Large intestine (tissue), 3 donors: ENCODE measurements around the gene CEACAM20. TPM values are rescaled to one million over a fixed set of nuclear protein-coding genes. Genes with fewer than 3 reads are reported as not detected.
"Not testable (repeated sequence)": the region's sequence is repeated elsewhere in the genome, so short reads cannot be mapped to it uniquely, and the experiment has no call there.

Experiments
- DNase-seq, 2 donors: peaks; one replicate each; pipeline versions ENCODE4 v3.0.0 to v3.0.0-alpha.2; 2013
- H3K27ac ChIP-seq: one replicate; pipeline ENCODE4 v1.5.1; 2013; ENCODE audit warnings: low read length
- H3K27me3 ChIP-seq: 2 replicates; pipeline ENCODE4 v1.6.1; 2013; ENCODE audit warnings: low read length; ENCODE audit not compliant: control insufficient read depth, insufficient read depth
- H3K36me3 ChIP-seq: 2 replicates; pipeline ENCODE4 v1.6.1; 2013; ENCODE audit warnings: low read length; ENCODE audit not compliant: control insufficient read depth, insufficient read depth
- H3K4me1 ChIP-seq: one replicate; pipeline ENCODE4 v1.6.1; 2013; ENCODE audit warnings: low read length; ENCODE audit not compliant: control insufficient read depth, insufficient read depth
- H3K4me3 ChIP-seq: one replicate; pipeline ENCODE4 v1.5.1; 2013; ENCODE audit warnings: low read length
- H3K9me3 ChIP-seq: one replicate; pipeline ENCODE4 v1.6.1; 2013; ENCODE audit warnings: mild to moderate bottlenecking, low read depth, low read length, moderate library complexity; ENCODE audit not compliant: control insufficient read depth
- WGBS: methylation state at CpG from one replicate; pipeline ENCODE4 v1.1.5; 2013; ENCODE audit warnings: low lambda C conversion rate; ENCODE audit not compliant: insufficient coverage; 5-methylcytosine and 5-hydroxymethylcytosine counted together
- polyA plus RNA-seq: library from polyadenylated mRNA; unstranded; fragments of 120-200 nt; gene quantifications from one replicate; pipeline ENCODE4 v1.2.1, GENCODE V29; 2013

Gene CEACAM20
- polyA plus RNA-seq, 1 donor, result 2.6 TPM

- WGBS, result 96% methylated on average over 36 of the region's 37 CpGs
- H3K27me3 ChIP-seq, H3K4me1 ChIP-seq, H3K9me3 ChIP-seq, H3K27ac ChIP-seq, H3K36me3 ChIP-seq, H3K4me3 ChIP-seq, DNase-seq: not testable (repeated sequence)
These were observed 21.5 kb upstream of the CEACAM20 start for GRCh38 chr19:44550976-44551375.

DNA sequence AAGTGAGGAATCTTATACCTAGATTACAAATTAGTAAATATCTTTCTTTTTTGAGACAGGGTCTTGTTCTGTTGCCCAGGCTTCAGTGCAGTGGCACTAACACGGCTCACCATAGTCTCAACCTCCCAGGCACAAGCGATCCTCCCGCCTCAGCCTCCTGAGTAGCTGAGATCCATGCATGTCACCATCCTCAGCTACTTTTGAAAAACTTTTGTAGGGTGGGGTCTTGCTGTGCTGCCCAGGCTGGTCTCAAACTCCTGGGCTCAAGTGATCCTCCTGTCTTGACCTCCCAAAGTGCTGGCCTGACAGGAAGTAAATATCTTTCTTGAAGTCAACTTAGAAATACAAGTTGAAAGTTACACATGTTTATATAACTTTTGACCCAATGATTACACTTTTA lies 20.0 kb upstream of the CEACAM20 start:
- H3K27me3 ChIP-seq, result no peaks in the 10 kb centered on the region
- H3K4me3 ChIP-seq, result no peak overlapping the region
- H3K36me3 ChIP-seq, result no peaks in the 10 kb centered on the region
- no peak overlapping the region for H3K27ac ChIP-seq
- no peaks in the 10 kb centered on the region for H3K9me3 ChIP-seq
- no CpG with 5 or more reads among the region's 3 CpGs for WGBS
- DNase-seq, result no peak
- no peaks in the 10 kb centered on the region for H3K4me1 ChIP-seq

DNA sequence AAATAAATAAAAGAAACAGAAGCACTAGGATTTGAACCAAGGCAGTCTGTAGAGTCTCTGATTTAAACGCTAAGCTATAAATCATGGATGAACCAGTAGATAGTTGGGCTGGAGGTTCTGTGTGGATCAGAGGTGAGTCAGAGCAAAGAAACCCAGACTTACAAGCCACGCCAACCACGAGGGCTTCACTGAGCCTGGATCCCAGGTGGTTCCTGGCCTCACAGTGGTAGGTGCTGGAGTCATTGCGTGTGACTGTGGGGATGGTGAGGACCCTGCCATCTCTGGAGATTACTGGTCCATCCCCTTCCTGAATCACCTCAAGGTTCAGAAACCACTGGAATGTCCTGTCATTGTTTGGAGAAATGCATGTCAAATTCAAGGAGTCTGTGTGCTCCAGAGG lies 19.3 kb upstream of the CEACAM20 start:
- WGBS, result 100% methylated on average over 1 of the region's 4 CpGs
- no peak for DNase-seq

GRCh38 chr19:44544031-44544430 lies 14.6 kb upstream of the CEACAM20 start:
- Histone ChIP-seq H3K4me1 (no peaks in the 10 kb centered on the region), H3K36me3 (no peaks in the 10 kb centered on the region), H3K27ac (no peak overlapping the region), H3K4me3 (no peak overlapping the region), H3K9me3 (no peaks in the 10 kb centered on the region), H3K27me3 (no peaks in the 10 kb centered on the region)
- DNase-seq, result no peak
- WGBS, result 77% methylated on average over 2 of the region's 2 CpGs

More for the DNA sequence above, 19.3 kb upstream of the CEACAM20 start:
- no peak overlapping the region for H3K27ac ChIP-seq
- no peak overlapping the region for H3K4me3 ChIP-seq
- H3K27me3 ChIP-seq, result no peaks in the 10 kb centered on the region
- no peaks in the 10 kb centered on the region for H3K36me3 ChIP-seq
- no peaks in the 10 kb centered on the region for H3K9me3 ChIP-seq
- no peaks in the 10 kb centered on the region for H3K4me1 ChIP-seq

DNA sequence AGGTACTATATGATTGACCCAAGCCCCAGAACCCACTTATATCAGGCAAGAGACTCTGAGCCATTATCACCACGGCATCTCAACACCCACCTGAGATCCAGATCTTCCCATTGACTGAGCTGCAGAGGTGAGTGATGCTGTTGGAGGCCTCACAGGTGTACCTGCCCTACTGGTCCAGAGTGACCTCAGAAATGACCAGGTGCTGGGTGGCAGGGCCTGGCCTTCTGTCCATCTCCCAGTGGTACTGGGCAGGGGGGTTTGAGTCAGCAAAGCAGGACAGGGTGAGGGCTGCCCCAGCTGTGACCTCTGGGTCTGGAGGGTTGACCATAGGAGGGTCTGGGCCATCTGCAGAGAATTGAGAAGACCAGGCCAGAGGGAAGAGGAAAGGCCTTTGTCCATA lies 13.2 kb upstream of the CEACAM20 start:
- no CpG with 5 or more reads among the region's 1 CpG for WGBS
- no peak for DNase-seq
- H3K27ac ChIP-seq, result no peak overlapping the region
- H3K9me3 ChIP-seq, result no peaks in the 10 kb centered on the region
- H3K36me3 ChIP-seq, result no peaks in the 10 kb centered on the region
- no peaks in the 10 kb centered on the region for H3K4me1 ChIP-seq
- H3K4me3 ChIP-seq, result no peak overlapping the region
- no peaks in the 10 kb centered on the region for H3K27me3 ChIP-seq

DNA sequence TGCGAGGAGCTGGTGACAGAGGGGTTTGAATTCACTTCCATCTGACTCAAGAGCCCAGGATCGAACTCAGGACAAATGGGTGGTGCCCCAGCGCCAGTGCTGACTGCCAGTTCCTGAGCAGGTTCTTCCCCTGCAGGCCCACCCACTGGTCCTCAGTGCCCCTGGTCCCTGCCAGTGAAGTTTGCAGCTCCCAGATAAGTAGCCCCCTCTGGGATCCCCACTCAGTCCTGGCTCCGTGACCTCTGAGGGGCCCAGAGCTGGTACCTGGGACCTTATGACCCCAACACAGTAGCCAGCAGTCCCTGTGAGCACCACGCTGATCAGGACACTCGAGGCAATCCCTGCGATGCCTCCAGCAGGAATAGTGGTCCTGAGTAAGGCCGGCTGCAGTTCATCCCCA lies 11.3 kb upstream of the CEACAM20 start:
- H3K4me1 ChIP-seq, result no peaks in the 10 kb centered on the region
- no peak for DNase-seq
- no peak overlapping the region for H3K27ac ChIP-seq
- WGBS, result no CpG with 5 or more reads among the region's 8 CpGs
- H3K9me3 ChIP-seq, result no peaks in the 10 kb centered on the region
- no peaks in the 10 kb centered on the region for H3K27me3 ChIP-seq
- no peaks in the 10 kb centered on the region for H3K36me3 ChIP-seq
- no peak overlapping the region for H3K4me3 ChIP-seq

GRCh38 chr19:44539991-44540390 lies 10.5 kb upstream of the CEACAM20 start:
- no peaks in the 10 kb centered on the region for H3K36me3 ChIP-seq
- no peak for DNase-seq
- H3K27me3 ChIP-seq, result no peaks in the 10 kb centered on the region
- H3K9me3 ChIP-seq, result no peaks in the 10 kb centered on the region
- H3K4me1 ChIP-seq, result no peaks in the 10 kb centered on the region
- H3K27ac ChIP-seq, result no peak overlapping the region
- WGBS, result no CpG with 5 or more reads among the region's 6 CpGs
- no peak overlapping the region for H3K4me3 ChIP-seq

- DNase-seq, result no peak
- no CpG with 5 or more reads among the region's 11 CpGs for WGBS
- H3K27ac ChIP-seq, result no peak overlapping the region
These were observed 9.9 kb upstream of the CEACAM20 start for GRCh38 chr19:44539236-44539826.

GRCh38 chr19:44535361-44535760 lies 5.9 kb upstream of the CEACAM20 start:
- WGBS, result no CpG with 5 or more reads among the region's 3 CpGs
- H3K9me3 ChIP-seq, DNase-seq, H3K4me1 ChIP-seq, H3K27me3 ChIP-seq, H3K4me3 ChIP-seq, H3K27ac ChIP-seq, H3K36me3 ChIP-seq: not testable (repeated sequence)

More at GRCh38 chr19:44539236-44539826, 9.9 kb upstream of the CEACAM20 start:
- H3K4me3 ChIP-seq, result no peak overlapping the region
- no peaks in the 10 kb centered on the region for H3K27me3 ChIP-seq
- H3K9me3 ChIP-seq, result no peaks in the 10 kb centered on the region
- H3K4me1 ChIP-seq, result no peaks in the 10 kb centered on the region
- H3K36me3 ChIP-seq, result no peaks in the 10 kb centered on the region

DNA sequence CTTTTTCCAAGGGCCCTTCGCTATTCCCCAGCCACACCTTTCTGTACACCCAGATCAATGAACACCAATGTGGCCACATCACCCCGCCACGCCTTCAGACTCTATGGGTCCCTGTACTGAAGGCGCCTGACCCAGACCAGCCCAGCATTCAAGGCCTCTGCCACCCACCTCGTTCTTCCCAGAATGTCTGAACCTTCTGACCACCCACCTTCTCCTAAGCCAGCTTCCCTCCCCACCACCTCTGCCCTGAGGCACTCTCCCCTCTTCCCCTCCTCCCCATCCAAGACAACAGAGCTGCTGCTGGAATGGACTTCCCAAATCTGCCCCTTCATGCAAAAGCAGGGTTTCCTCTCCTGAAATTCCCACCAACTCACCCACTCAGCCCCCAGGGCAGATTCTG lies 3.3 kb upstream of the CEACAM20 start:
- DNase-seq, result no peak
- Histone ChIP-seq H3K9me3 (no peaks in the 10 kb centered on the region), H3K4me3 (no peak overlapping the region), H3K27ac (no peak overlapping the region), H3K4me1 (peaks cover 4% of the 10 kb centered on the region), H3K36me3 (no peaks in the 10 kb centered on the region), H3K27me3 (no peaks in the 10 kb centered on the region)
- 60% methylated on average over 2 of the region's 5 CpGs for WGBS

GRCh38 chr19:44530777-44531176 lies 1.3 kb upstream of the CEACAM20 start:
- WGBS, result no CpG with 5 or more reads among the region's 6 CpGs
- DNase-seq, result no peak
- H3K36me3 ChIP-seq, result no peaks in the 10 kb centered on the region

More at GRCh38 chr19:44530777-44531176, 1.3 kb upstream of the CEACAM20 start:
- Histone ChIP-seq H3K27me3 (no peaks in the 10 kb centered on the region), H3K9me3 (no peaks in the 10 kb centered on the region), H3K4me1 (peaks cover 4% of the 10 kb centered on the region), H3K4me3 (no peak overlapping the region), H3K27ac (no peak overlapping the region)
